ENCODE data around the gene SPRR1A. TPM values are rescaled to one million over a fixed set of nuclear protein-coding genes. Genes with fewer than 3 reads are reported as not detected.

SPRR1A gene, protein sequence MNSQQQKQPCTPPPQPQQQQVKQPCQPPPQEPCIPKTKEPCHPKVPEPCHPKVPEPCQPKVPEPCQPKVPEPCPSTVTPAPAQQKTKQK
- not detected for polyA plus RNA-seq

DNA sequence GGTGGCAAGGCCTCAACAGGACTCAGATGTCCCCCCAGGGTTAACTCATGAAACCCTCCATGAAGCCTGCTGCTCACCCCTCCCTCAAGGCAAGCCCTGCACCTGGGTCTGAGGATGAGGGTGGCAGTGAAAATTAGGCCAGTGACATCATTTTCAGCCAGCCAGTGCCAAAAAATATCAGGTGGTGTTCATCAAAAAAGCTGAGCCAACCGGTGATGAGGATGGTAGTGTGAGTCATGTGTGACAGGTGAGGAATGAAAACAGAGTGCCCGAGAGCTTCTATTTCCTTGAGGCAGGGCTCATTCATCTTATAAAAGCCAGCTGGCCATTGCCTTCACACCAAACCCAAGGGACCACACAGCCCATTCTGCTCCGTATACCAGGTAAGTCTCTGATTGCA, at the start of gene SPRR1A:
Gene SPRR1A, plus strand, starts transcription at position 339 of the 400 bp plus-strand sequence. CDS start 1,150 bp downstream, outside the sequence.
- Mint-ChIP-seq H3K4me3 (no peak within 1 kb of the TSS), H3K4me1 (no peaks in the 10 kb centered on the region), H3K27me3 (ENCODE audit: low read depth in 3 of 3) (peaks cover 1 to 10% (median 4%) of the 10 kb centered on the region in 3 donors), H3K36me3 (no peaks in the 10 kb centered on the region), H3K27ac (no peak within 1 kb of the TSS), H3K9me3 (peaks cover 0 to 5% (median 0%) of the 10 kb centered on the region in 6 donors)
- no peak for DNase-seq

DNA sequence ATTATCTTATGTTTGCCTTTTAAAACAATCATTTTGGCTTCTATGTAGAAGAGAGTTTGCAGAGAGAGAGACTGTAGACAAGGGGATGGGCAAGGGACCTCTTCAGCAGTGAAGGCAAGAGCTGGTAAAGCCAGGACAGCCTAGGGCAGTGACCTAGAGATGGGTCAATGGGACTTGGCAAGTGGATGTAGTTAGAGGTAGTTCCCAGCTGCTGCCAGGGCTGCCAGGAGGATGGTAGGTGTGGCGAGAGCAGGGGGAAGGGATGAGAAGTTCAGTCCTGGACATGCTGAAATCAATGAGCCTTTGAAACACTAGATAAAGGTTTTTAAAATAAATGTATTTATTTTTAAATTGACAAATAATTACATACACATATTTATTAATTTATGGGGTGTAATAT, 43.3 kb upstream of the SPRR1A start:
- H3K27me3 Mint-ChIP-seq (ENCODE audit: low read depth in 3 of 3), result peaks cover 1 to 11% (median 3%) of the 10 kb centered on the region in 3 donors
- no peak overlapping the region for H3K27ac Mint-ChIP-seq
- H3K36me3 Mint-ChIP-seq, result no peaks in the 10 kb centered on the region
- H3K4me3 Mint-ChIP-seq, result no peak overlapping the region
- H3K9me3 Mint-ChIP-seq, result peaks cover 0 to 4% (median 0%) of the 10 kb centered on the region in 6 donors
- no peak for DNase-seq
- no peaks in the 10 kb centered on the region for H3K4me1 Mint-ChIP-seq

DNA sequence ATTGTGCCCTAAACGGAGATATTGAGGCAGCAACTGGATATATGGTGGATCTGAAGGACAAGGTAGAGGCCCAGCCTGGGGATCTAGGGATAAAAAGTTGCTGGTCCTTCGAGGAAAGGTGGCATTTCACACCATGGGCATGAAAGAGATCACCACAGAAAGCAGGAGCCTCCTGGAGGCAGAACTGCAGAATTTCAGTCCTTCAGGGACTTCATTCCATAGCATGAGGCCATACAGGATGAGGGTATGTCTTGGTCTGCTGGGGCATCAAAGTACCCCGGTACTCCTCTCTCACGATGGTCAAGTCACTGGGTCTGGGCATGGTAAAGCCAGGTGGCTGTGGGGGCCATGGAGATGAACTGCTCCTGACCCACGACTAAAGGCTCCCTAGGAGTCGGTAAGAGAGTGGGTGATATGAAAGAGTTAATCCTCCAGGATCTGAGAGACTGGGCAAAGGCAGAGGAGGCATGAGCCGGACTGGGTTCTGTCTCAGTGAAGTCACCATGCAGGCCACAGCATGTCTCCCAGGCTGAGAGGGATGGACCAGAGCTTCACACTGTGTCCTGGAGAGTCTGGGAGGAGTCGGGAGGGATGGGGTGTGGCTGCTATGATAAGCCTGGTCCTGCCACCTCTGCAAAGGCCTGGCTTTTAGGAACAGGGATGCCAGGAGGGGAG, 42.7 kb upstream of the SPRR1A start:
- Mint-ChIP-seq H3K9me3 (peaks cover 0 to 4% (median 0%) of the 10 kb centered on the region in 6 donors), H3K27ac (no peak overlapping the region), H3K4me1 (no peaks in the 10 kb centered on the region), H3K27me3 (ENCODE audit: low read depth in 3 of 3) (peaks cover 1 to 11% (median 3%) of the 10 kb centered on the region in 3 donors), H3K4me3 (no peak overlapping the region), H3K36me3 (no peaks in the 10 kb centered on the region)
- no peak for DNase-seq

DNA sequence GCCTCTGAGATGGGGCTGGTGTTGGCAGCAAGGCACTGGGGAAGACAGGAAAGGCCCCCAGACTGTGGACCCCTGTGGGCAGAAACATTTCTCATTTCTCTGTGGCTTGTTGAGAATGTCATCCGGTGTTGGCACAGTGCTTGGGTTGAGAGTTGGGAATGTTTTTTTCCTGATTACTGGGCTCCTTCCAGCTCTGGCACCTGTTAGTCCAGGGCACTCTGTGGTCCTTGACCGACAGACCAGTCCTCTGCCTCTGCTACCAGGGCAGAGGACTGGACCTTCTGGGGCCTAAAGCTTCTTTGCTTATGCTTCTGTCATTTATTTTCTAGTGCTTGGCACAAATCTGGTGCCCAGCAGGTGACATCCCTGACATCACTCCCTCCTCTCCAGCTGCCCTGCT, 41.7 kb upstream of the SPRR1A start:
- no peak for DNase-seq
- Mint-ChIP-seq H3K4me1 (no peaks in the 10 kb centered on the region), H3K36me3 (no peaks in the 10 kb centered on the region), H3K4me3 (no peak overlapping the region), H3K27me3 (ENCODE audit: low read depth in 3 of 3) (peaks cover 1 to 11% (median 3%) of the 10 kb centered on the region in 3 donors), H3K27ac (no peak overlapping the region), H3K9me3 (peaks cover 0 to 4% (median 0%) of the 10 kb centered on the region in 6 donors)

DNA sequence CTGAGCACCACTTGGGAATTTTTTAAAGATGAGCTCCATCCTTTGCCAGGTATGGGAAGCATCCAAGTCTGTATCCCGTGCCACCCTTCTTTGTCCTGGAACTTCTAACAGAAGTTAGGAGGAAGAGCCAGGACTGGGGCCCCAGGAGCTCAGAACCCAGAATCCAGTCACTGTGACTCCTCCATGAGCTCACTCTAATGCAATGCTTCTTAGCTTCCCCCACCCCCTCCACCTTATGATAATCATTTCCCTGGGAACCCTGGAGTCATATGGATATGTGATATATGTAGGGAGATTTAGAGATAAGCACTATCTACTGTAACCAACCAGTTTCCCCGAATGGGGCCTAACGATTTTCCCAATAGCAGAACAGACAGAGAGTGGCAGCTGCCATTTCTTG, 37.6 kb upstream of the SPRR1A start:
- Mint-ChIP-seq H3K27me3 (ENCODE audit: low read depth in 3 of 3) (peaks cover 0 to 9% (median 4%) of the 10 kb centered on the region in 3 donors), H3K36me3 (no peaks in the 10 kb centered on the region), H3K4me1 (no peaks in the 10 kb centered on the region), H3K9me3 (no peaks in the 10 kb centered on the region), H3K27ac (no peak overlapping the region), H3K4me3 (no peak overlapping the region)
- no peak for DNase-seq

DNA sequence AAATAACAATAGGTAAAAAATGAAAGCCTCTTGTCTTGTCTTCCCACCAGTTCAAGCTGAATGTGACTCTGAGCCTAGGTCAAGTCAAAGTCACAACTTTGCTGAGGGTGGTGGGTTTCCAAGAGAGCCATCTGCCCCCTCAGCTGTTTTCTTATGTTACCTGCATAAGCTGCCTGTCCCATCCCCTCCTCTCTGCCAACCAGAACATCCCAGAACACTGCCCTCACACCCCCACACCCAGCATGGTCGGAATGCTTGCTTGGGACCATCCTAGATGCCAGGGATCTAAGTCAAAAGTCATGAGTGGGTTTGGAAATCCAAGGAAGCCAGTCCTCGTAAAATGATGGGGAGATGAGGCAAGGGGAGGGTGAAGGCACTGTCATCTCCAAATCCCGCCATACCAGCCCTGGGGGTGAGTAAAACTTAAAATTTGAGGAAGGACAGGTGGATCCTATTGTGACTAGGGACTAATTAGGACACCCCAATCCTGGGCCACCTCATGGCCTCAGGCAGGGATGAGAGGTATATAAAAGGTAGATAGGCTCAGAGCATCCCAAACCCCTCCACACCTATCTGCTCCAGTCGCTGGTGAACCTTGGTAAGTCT, 37.1 kb upstream of the SPRR1A start, which contains the start of gene SPRR5:
Gene SPRR5, plus strand, starts transcription at position 556 of the 606 bp plus-strand sequence. CDS start 1,349 bp downstream, outside the sequence.
- Mint-ChIP-seq H3K36me3 (no peaks in the 10 kb centered on the region), H3K27ac (no peak within 1 kb of the TSS), H3K27me3 (ENCODE audit: low read depth in 3 of 3) (peaks cover 0 to 9% (median 5%) of the 10 kb centered on the region in 3 donors), H3K4me3 (no peak within 1 kb of the TSS), H3K9me3 (no peaks in the 10 kb centered on the region), H3K4me1 (no peaks in the 10 kb centered on the region)
- DNase-seq, result no peak

DNA sequence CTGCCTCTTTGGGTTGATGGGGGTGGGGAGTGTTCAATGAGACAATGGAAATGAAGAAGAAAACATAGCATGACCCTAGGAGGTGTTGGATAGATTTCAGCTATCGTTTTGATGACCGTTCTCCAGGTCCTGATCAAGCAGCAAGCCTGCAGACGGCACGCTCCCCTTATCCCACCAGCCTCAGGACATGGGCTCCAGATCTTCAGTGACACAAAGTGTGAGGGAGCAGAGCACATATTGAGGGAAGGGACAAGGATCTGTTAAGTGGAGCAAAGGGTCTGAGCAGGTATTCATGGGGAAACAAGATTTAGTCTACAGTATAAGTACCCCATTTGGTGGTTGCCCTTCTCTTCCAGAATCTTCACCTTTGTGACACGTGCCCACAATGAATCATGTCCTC, 32.2 kb upstream of the SPRR1A start:
- Mint-ChIP-seq H3K27ac (no peak overlapping the region), H3K4me3 (no peak overlapping the region), H3K9me3 (no peaks in the 10 kb centered on the region), H3K4me1 (no peaks in the 10 kb centered on the region), H3K36me3 (no peaks in the 10 kb centered on the region), H3K27me3 (ENCODE audit: low read depth in 3 of 3) (peaks cover 0 to 7% (median 3%) of the 10 kb centered on the region in 3 donors)
- DNase-seq, result no peak

DNA sequence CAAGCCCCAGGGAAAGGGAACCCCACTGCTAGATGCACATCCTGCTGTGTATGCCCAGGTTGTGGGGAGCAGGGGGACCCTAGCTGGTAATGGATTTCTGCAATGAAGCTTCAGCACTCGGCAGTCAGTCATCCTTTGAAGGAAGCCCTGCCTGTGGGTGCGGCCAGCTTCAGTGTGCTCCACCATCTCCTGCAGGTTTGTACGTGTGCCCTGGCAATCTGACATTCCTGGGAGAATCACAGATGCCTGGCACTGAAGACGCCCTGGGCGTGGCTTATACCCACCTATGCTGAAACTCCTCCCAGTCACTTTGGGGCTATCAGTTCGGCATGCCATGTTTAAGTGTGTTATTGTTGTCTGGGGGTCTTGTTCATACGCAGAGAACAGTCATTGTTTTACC, 30.1 kb upstream of the SPRR1A start:
- Mint-ChIP-seq H3K9me3 (no peaks in the 10 kb centered on the region), H3K27me3 (ENCODE audit: low read depth in 3 of 3) (peaks cover under 1 to 5% (median 3%) of the 10 kb centered on the region in 3 donors), H3K4me3 (no peak overlapping the region), H3K27ac (no peak overlapping the region), H3K36me3 (no peaks in the 10 kb centered on the region), H3K4me1 (no peaks in the 10 kb centered on the region)
- no peak for DNase-seq

DNA sequence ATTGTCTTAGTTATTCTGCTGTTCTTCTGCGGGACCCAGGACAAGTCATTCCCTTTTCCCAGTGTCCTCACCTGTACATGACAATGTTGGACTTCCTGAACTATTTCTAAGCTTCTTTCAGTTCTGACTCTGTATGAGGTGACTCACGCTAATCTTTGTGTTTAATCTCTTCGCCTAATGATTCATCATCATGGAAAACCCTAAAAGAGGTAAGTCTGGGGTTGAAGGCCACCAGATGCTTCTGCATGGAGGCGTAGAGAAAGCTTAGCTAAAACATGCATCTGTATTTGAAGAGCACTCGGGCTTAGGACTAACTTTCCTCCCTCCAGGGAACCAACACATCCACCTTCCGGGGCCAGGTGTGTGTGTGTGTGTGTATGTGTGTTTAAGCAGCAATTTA, 29.4 kb upstream of the SPRR1A start:
- no peak overlapping the region for H3K4me3 Mint-ChIP-seq
- H3K9me3 Mint-ChIP-seq, result no peaks in the 10 kb centered on the region
- no peaks in the 10 kb centered on the region for H3K36me3 Mint-ChIP-seq
- H3K27ac Mint-ChIP-seq, result no peak overlapping the region
- H3K4me1 Mint-ChIP-seq, result no peaks in the 10 kb centered on the region
- no peak for DNase-seq
- peaks cover 2 to 5% (median 5%) of the 10 kb centered on the region in 3 donors for H3K27me3 Mint-ChIP-seq (ENCODE audit: low read depth in 3 of 3)

DNA sequence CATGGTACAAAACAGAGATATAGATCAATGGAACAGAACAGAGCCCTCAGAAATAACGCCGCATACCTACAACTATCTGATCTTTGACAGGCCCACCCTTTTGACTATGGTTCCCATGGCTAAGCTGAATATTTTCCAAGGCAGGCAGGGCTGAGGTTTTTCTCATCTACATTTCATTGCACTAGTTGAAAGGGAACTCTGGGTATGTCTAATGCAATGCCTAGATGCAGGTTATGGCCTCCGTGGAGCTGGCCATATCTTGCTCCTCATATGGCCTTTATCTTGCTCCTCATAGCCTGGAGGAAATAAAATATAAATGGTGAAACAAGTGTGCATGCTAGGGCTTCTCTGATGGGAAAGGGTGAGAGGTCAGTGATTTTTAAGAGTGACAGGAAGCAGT, 26.3 kb upstream of the SPRR1A start:
- no peak overlapping the region for H3K27ac Mint-ChIP-seq
- H3K4me1 Mint-ChIP-seq, result peaks cover 0 to 1% of the 10 kb centered on the region in 2 donors
- no peaks in the 10 kb centered on the region for H3K36me3 Mint-ChIP-seq
- no peak overlapping the region for H3K4me3 Mint-ChIP-seq
- peaks cover 4 to 7% (median 6%) of the 10 kb centered on the region in 3 donors for H3K27me3 Mint-ChIP-seq (ENCODE audit: low read depth in 3 of 3)
- H3K9me3 Mint-ChIP-seq, result no peaks in the 10 kb centered on the region
- DNase-seq, result no peak

DNA sequence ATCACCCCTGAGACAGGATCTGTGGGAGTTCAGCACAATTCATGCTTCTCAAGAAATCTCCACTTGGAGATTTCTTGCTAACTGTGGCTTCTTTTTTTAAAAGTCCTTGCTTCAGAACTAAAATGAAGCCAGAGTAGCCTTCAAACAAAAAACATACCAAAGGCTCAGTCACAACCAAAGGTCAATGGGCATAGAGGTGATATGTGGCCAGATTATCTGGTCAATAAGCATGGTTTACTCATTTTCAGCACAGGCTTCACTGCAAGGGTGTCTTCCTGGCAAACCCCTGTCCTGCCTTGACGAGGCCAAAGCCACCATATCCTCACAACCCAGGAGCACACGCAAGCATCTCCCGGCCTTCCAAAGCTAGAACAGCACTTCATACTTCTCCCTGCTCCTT, 24.6 kb upstream of the SPRR1A start:
- H3K9me3 Mint-ChIP-seq, result no peaks in the 10 kb centered on the region

DNA sequence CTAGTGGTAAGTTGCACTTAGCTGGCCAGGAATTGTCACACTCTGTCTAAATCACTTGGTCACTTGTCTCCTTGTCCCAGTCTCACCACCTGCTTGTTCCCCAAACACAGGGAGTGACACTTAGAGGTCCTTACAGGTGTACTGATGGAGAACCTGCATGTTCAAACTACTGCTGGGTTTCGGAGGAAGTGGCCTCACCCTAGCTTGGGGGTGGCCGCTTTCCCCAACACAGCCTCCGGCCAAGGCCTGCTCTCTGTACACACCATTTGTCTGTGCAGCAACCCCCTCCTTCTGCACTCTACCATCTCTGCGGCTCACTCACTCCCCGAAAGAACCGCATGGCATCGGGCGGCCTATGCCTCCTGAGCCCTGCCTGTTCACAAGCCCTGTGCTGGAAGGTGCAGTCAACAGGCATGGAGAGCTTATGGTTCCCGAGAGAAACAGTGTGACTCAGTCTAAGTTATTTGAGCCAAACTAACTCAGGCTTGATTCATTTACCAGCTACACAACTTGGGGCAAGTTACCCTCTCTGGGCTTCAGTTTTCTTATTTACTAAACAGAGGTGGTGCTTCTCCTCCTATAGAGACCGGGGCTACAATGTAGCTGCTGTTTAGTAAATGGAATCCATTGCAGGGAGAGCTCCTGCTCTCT, 24.0 kb upstream of the SPRR1A start:
- peaks cover 0 to 1% (median 0%) of the 10 kb centered on the region in 6 donors for H3K9me3 Mint-ChIP-seq
- H3K36me3 Mint-ChIP-seq, result no peaks in the 10 kb centered on the region
- no peak overlapping the region for H3K27ac Mint-ChIP-seq
- peaks cover 4 to 8% (median 7%) of the 10 kb centered on the region in 3 donors for H3K27me3 Mint-ChIP-seq (ENCODE audit: low read depth in 3 of 3)
- H3K4me3 Mint-ChIP-seq, result no peak overlapping the region
- H3K4me1 Mint-ChIP-seq, result peaks cover 0 to 1% of the 10 kb centered on the region in 2 donors
- DNase-seq, result no peak

More for the DNA sequence above, 24.6 kb upstream of the SPRR1A start:
- no peak overlapping the region for H3K4me3 Mint-ChIP-seq
- H3K36me3 Mint-ChIP-seq, result no peaks in the 10 kb centered on the region
- no peak for DNase-seq
- H3K4me1 Mint-ChIP-seq, result peaks cover 0 to 1% of the 10 kb centered on the region in 2 donors
- H3K27ac Mint-ChIP-seq, result no peak overlapping the region
- peaks cover 4 to 9% (median 7%) of the 10 kb centered on the region in 3 donors for H3K27me3 Mint-ChIP-seq (ENCODE audit: low read depth in 3 of 3)

DNA sequence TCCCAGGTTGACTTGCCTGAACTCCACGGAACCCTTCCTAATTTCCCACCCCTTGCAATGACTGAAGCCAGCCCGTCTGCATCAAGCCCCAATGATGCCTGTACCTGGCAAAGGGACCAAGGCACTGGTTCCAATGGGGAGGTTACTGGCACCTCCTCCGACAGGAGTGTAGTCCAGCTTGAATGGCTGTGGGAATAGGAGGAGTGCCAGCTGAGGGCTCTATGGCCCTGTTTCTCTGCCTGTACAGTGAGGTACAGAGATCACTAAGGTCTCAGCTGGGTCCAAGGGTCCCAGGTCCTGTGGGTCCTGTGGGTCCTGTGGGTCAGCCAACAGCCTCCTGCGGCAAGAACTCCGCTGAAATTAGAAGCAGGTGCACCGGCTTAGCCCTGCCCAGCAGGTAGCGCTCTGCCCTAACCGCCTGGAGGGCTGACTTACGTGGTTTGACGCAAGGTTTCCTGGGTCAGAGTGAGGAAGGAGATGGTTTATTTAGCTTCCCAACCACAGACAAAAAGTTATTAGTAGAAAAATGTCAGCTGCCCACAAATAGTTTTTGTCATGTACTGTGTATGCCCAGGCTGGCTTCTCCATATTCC, 23.3 kb upstream of the SPRR1A start:
- Mint-ChIP-seq H3K4me1 (peaks cover 0 to 1% of the 10 kb centered on the region in 2 donors), H3K27ac (no peak overlapping the region), H3K9me3 (peaks cover 0 to 1% (median 0%) of the 10 kb centered on the region in 6 donors), H3K36me3 (no peaks in the 10 kb centered on the region), H3K4me3 (no peak overlapping the region), H3K27me3 (ENCODE audit: low read depth in 3 of 3) (peaks cover 4 to 8% (median 8%) of the 10 kb centered on the region in 3 donors)
- DNase-seq, result no peak
